ENCODE results near the gene SLC25A4. TPM values are rescaled to one million over a fixed set of nuclear protein-coding genes. Genes with fewer than 3 reads are reported as not detected.

The SLC25A4 gene
- total and polyA plus RNA-seq, 2 of the 13 experiments (the other 11 are each of a cell fraction or from before 2014, with no cell fraction given) = 30.3 to 42.1 TPM

GRCh38 chr4:185115827-185116232 is 27.2 kb upstream of the SLC25A4 start (continued):
- TF ChIP-seq ZNF281 (CRISPR knock-in tag; IDR thresholded peaks at IDR 0.05; ENCODE audit: borderline replicate concordance) = no peak
- TF ChIP-seq ZNF501 (CRISPR knock-in tag; IDR thresholded peaks at IDR 0.05) = no peak
- TF ChIP-seq ZNF510 (CRISPR knock-in tag; IDR thresholded peaks at IDR 0.05; ENCODE audit: low read depth) = no peak
- TF ChIP-seq ZNF207 (IDR thresholded peaks at IDR 0.05; ENCODE audit: borderline replicate concordance) = no peak
- TF ChIP-seq, protein P1, sequence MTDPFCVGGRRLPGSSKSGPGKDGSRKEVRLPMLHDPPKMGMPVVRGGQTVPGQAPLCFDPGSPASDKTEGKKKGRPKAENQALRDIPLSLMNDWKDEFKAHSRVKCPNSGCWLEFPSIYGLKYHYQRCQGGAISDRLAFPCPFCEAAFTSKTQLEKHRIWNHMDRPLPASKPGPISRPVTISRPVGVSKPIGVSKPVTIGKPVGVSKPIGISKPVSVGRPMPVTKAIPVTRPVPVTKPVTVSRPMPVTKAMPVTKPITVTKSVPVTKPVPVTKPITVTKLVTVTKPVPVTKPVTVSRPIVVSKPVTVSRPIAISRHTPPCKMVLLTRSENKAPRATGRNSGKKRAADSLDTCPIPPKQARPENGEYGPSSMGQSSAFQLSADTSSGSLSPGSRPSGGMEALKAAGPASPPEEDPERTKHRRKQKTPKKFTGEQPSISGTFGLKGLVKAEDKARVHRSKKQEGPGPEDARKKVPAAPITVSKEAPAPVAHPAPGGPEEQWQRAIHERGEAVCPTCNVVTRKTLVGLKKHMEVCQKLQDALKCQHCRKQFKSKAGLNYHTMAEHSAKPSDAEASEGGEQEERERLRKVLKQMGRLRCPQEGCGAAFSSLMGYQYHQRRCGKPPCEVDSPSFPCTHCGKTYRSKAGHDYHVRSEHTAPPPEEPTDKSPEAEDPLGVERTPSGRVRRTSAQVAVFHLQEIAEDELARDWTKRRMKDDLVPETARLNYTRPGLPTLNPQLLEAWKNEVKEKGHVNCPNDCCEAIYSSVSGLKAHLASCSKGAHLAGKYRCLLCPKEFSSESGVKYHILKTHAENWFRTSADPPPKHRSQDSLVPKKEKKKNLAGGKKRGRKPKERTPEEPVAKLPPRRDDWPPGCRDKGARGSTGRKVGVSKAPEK (CRISPR knock-in tag; IDR thresholded peaks at IDR 0.05; ENCODE audit: borderline replicate concordance) = no peak
- TF ChIP-seq ZNF317 (CRISPR knock-in tag; IDR thresholded peaks at IDR 0.05) = no peak
- TF ChIP-seq SNAPC2 (CRISPR knock-in tag; IDR thresholded peaks at IDR 0.05) = no peak
- TF ChIP-seq ZBTB3 (CRISPR knock-in tag; IDR thresholded peaks at IDR 0.05; ENCODE audit: borderline replicate concordance, low read depth) = no peak
- no peak for TF ChIP-seq MTF2 (CRISPR knock-in tag; IDR thresholded peaks at IDR 0.05; ENCODE audit: borderline replicate concordance)
- TF ChIP-seq ZNF468 (CRISPR knock-in tag; IDR thresholded peaks at IDR 0.05) = no peak
- TF ChIP-seq TP53 (CRISPR knock-in tag; conservative IDR thresholded peaks at IDR 0.05) = no peak
- no peak for TF ChIP-seq ZNF572 (CRISPR knock-in tag; IDR thresholded peaks at IDR 0.05)
- TF ChIP-seq ZFP37 (CRISPR knock-in tag; IDR thresholded peaks at IDR 0.05; ENCODE audit: borderline replicate concordance) = no peak
- TF ChIP-seq, protein P2, sequence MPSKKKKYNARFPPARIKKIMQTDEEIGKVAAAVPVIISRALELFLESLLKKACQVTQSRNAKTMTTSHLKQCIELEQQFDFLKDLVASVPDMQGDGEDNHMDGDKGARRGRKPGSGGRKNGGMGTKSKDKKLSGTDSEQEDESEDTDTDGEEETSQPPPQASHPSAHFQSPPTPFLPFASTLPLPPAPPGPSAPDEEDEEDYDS (CRISPR knock-in tag; IDR thresholded peaks at IDR 0.05) = peak; percentile 35; the same call in 1 of the 2 replicates
- no peak for TF ChIP-seq FOXO1 (CRISPR knock-in tag; IDR thresholded peaks at IDR 0.05)
- TF ChIP-seq SOX5 (CRISPR knock-in tag; IDR thresholded peaks at IDR 0.05; ENCODE audit: borderline replicate concordance) = no peak
- no peak for TF ChIP-seq HIVEP1 (CRISPR knock-in tag; IDR thresholded peaks at IDR 0.05)
- TF ChIP-seq TMF1 (CRISPR knock-in tag; IDR thresholded peaks at IDR 0.05; ENCODE audit: low read depth) = no peak
- 0 out of 2 replicates have a peak, but pooled peaks have one; percentile 57 for TF ChIP-seq ZSCAN9 (CRISPR knock-in tag; IDR thresholded peaks at IDR 0.05; ENCODE audit: borderline replicate concordance)
- TF ChIP-seq NFE2 (CRISPR knock-in tag; IDR thresholded peaks at IDR 0.05) = no peak
